Lower leg skin (tissue), 4 donors: ENCODE data around the gene WNT7B. TPM values are rescaled to one million over a fixed set of nuclear protein-coding genes. Genes with fewer than 3 reads are reported as not detected.
A peak's percentile ranks its signal among the peaks of the same experiment; 100 is the strongest.

Experiments used
- DNase-seq, 2 donors: peaks; one replicate each; pipeline ENCODE4 v3.0.0-alpha.2; 2019; ENCODE audit warnings: low spot score in 2 of 2
- H3K4me3 ChIP-seq: fragments of 200-600 bp; sonication (generic); 2 replicates; pipeline ENCODE4 v1.5.1; 2017; ENCODE audit warnings: mild to moderate bottlenecking, low read depth; ENCODE audit not compliant: poor library complexity, severe bottlenecking
- POLR2A ChIP-seq, 2 donors: fragments of 450-650 bp; IDR thresholded peaks; one replicate each; pipeline ENCODE4 v1.6.1; 2016 to 2017; ENCODE audit warnings: antibody characterized with exemption in 2 of 2, mild to moderate bottlenecking in 1 of 2, moderate library complexity in 1 of 2
- WGBS, 2 donors: methylation state at CpG; one replicate each; pipeline ENCODE4 v1.1.5; 2018; 5-methylcytosine and 5-hydroxymethylcytosine counted together
- intact Hi-C: fragments of 100-400 bp; cut with DNase I; formaldehyde crosslinking; loops from one replicate; pipeline ENCODE4 v1.15.0; 2023; ENCODE audit warnings: low total_unique reads
- total RNA-seq, 4 donors: library from RNA; depleted of rRNA; stranded (reverse); fragments of >200 nt; gene quantifications; one replicate each; pipeline ENCODE4 v1.1.0, GENCODE V29; 2016
- TF ChIP-seq, protein P1 (sequence below), 3 donors: fragments of 450-650 bp; IDR thresholded peaks; one replicate each; pipeline ENCODE4 v1.5.1; 2016; ENCODE audit warnings: antibody characterized with exemption in 3 of 3, mild to moderate bottlenecking in 3 of 3, moderate library complexity in 2 of 3

Gene WNT7B
- total RNA-seq: 10 to 100 TPM; 26.4 to 39.9 (median 33.9) TPM

GRCh38 chr22:45977003-45977411 is at the start of gene WNT7B:
TSS of gene WNT7B (minus strand) at chr22:45977162. CDS start at chr22:45976754, 408 bp downstream.
- TF ChIP-seq, protein P1, sequence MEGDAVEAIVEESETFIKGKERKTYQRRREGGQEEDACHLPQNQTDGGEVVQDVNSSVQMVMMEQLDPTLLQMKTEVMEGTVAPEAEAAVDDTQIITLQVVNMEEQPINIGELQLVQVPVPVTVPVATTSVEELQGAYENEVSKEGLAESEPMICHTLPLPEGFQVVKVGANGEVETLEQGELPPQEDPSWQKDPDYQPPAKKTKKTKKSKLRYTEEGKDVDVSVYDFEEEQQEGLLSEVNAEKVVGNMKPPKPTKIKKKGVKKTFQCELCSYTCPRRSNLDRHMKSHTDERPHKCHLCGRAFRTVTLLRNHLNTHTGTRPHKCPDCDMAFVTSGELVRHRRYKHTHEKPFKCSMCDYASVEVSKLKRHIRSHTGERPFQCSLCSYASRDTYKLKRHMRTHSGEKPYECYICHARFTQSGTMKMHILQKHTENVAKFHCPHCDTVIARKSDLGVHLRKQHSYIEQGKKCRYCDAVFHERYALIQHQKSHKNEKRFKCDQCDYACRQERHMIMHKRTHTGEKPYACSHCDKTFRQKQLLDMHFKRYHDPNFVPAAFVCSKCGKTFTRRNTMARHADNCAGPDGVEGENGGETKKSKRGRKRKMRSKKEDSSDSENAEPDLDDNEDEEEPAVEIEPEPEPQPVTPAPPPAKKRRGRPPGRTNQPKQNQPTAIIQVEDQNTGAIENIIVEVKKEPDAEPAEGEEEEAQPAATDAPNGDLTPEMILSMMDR (IDR thresholded peaks at IDR 0.05): no peak
- intact Hi-C loops: no loop called here
- 0 to 3% methylated on average over 12 to 26 of the region's 49 CpGs for WGBS, 2 donors
- DNase-seq: no peak
- H3K4me3 ChIP-seq: peak within 1 kb of the TSS; percentile 10

DNA sequence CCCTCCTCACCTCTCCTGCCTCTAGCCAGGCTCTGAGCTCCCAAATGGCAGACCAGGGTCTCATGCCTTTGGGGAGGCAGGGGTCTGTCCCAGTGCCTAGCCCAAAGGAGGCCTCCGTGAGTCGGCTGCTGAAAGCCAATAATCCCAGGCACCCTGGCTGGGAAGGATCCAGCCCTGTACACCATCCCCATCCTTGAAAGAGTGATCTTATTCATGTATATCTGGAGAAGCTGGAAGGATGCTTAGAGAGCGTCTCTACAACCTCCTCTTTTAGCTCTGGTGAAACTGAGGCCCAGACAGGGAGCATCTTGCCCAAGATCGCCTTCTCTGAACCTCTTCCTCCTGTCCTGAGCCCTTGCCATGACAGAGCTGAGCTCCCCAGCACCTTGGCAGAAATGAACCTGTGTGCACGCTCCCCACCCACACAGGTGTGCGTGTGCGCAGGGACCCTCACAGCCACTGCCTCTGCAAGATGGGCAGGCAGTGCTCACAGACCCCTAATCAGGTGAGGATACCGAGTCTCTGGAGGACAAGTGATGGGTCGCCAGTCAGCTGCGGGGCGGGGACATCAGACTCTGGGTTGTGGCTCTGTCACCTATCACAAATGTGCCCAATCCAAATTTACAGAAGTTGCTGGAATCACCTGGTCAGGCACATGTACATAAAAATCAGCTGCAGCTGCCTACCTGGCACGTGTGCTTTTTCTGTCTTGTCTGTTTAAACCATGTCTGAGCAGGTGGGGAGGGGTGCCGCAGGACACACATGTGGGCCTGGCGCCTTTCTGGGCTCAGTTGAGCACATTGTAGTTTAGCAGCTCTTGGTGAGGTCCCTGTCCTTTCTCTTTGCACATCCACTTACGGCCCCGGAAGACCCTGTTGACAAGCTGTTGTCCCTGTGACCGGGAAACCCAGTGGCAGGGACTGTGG is 49.3 kb upstream of the WNT7B start:
- intact Hi-C loops: no loop called here
- TF ChIP-seq POLR2A (IDR thresholded peaks at IDR 0.05): no peak
- TF ChIP-seq, protein P1 (IDR thresholded peaks at IDR 0.05): no peak
- H3K4me3 ChIP-seq: no peak overlapping the region
- 77 to 82% methylated on average over 16 to 17 of the region's 17 CpGs for WGBS, 2 donors
- DNase-seq: no peak

DNA sequence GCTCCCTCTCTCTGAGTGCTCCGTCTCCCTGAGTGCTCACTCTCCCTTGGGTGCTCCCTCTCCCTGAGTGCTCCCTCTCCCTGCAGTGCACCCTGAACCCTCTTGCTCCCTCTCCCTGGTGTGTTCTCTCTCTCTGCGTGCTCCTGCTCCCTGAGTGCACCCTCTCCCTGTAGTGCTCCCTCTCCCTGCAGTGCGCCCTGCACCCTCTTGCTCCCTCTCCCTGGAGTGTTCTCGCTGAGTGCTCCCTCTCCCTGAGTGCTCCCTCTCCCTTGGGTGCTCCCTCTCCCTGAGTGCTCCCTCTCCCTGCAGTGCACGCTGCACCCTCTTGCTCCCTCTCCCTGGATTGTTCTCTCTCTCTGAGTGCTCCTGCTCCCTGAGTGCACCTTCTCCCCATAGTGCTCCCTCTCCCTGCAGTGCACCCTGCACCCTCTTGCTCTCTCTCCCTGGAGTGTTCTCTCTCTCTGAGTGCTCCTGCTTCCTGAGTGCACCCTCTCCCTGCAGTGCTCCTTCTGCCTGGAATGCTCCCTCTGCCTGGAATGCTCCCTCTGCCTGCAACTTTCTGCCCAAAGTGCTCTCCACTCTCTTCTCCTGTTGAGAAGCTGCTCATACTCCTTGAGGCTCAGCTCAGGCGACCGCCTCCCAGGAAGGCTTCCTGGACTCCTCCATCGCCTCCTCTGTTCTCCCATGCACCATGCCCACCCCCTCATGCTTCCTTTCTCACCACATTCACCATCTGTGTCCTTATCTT is 48.4 kb upstream of the WNT7B start:
- 90 to 94% methylated on average over 8 of the region's 8 CpGs for WGBS, 2 donors
- DNase-seq: no peak
- intact Hi-C loops: no loop called here
- H3K4me3 ChIP-seq: no peak overlapping the region
- no peak for TF ChIP-seq POLR2A (IDR thresholded peaks at IDR 0.05)
- TF ChIP-seq, protein P1 (IDR thresholded peaks at IDR 0.05): no peak

DNA sequence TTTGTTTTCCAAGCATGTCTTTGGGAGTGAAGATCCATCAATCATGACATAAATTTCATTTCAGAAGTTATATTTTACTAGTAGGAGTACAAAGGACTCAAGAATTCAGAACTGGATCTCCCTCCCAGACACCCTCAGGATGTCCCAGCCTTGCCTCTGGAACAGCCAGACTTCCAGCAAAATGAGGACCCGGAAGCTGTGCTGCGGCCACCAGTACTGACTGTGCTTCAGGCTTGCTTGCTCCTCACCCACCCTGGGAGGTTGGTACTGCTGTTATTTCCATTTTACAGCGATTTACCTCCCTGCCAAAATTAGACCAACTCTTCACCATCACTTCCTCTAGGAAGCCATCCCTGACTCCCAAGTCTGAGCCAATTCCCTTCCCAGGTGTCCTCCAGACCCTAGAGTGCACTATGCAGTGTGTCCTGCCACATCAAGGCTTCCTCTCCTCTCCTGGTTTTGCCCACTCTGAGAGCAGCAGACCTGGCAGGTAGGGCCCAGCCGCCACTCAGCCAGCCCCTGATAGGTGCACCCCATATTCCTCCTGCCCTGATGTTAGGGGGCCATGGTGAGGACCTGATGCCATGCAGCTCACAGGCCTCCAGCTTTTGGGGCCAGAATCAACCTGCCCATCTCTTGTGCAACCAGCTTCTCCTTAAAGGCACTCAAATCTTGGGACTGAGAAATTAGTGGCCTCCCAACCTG is 47.3 kb upstream of the WNT7B start:
- DNase-seq: no peak
- no peak overlapping the region for H3K4me3 ChIP-seq
- intact Hi-C loops: no loop called here
- WGBS, 2 donors: 84 to 88% methylated on average over 4 of the region's 4 CpGs
- TF ChIP-seq POLR2A (IDR thresholded peaks at IDR 0.05): no peak
- TF ChIP-seq, protein P1 (IDR thresholded peaks at IDR 0.05): no peak

- WGBS, 2 donors: 63 to 78% methylated on average over 13 to 14 of the region's 14 CpGs
- DNase-seq: no peak
- TF ChIP-seq, protein P1 (IDR thresholded peaks at IDR 0.05): no peak
- no peak for TF ChIP-seq POLR2A (IDR thresholded peaks at IDR 0.05)
- intact Hi-C loops: no loop called here
- H3K4me3 ChIP-seq: no peak overlapping the region
Measured at GRCh38 chr22:46023558-46023981, 46.6 kb upstream of the WNT7B start.
